PC-3 (cell line): ENCODE measurements around the gene CKMT1B. TPM values are rescaled to one million over a fixed set of nuclear protein-coding genes. Genes with fewer than 3 reads are reported as not detected.
"Not testable (repeated sequence)": the region's sequence is repeated elsewhere in the genome, so short reads cannot be mapped to it uniquely, and the experiment has no call there.

Source experiments
- ATAC-seq: fragments of 200-7000 bp; cut with Tn5 transposase; 2 replicates; pipeline ENCODE4 v1.9.1; 2020; ENCODE audit warnings: mild to moderate bottlenecking, moderate library complexity
- BruUV-seq: library from RNA; stranded (reverse); fragments of 400-500 nt; replicated peaks from 2 replicates; lab custom pipeline; 2021; lab: Mats Ljungman, UMichigan
- CTCF ChIA-PET: fragments of 300-600 bp; sonication (Branson Sonifier 250); formaldehyde crosslinking; loops from one replicate; lab custom pipeline; 2022; ENCODE audit warnings: antibody characterized with exemption; lab: Charles Lee
- POLR2A ChIA-PET: fragments of 300-600 bp; sonication (Branson Sonifier 250); formaldehyde crosslinking; loops from one replicate; lab custom pipeline; 2022; ENCODE audit warnings: antibody characterized with exemption; ENCODE audit not compliant: unreplicated experiment; lab: Charles Lee
- DNase-seq: peaks from one replicate; pipeline ENCODE4 v3.0.0-alpha.2; 2015
- H2AFZ ChIP-seq: fragments of 300-600 bp; sonication (generic); 2 replicates; pipeline ENCODE4 v1.6.0; 2016; ENCODE audit warnings: antibody characterized with exemption, low read length
- H3F3A ChIP-seq: fragments of 300-600 bp; sonication (generic); one replicate; pipeline ENCODE4 v1.6.0; 2017; ENCODE audit warnings: antibody characterized with exemption, low read length, control low read depth, mild to moderate bottlenecking; ENCODE audit not compliant: unreplicated experiment
- H3K27ac ChIP-seq: fragments of 300-600 bp; sonication (generic); 2 replicates; pipeline ENCODE4 v1.5.1; 2016; ENCODE audit warnings: mild to moderate bottlenecking, low read length
- H3K27me3 ChIP-seq: fragments of 300-600 bp; sonication (generic); 2 replicates; pipeline ENCODE4 v1.6.1; 2016; ENCODE audit warnings: low read length, mixed read lengths
- H3K36me3 ChIP-seq: fragments of 300-600 bp; sonication (generic); 2 replicates; pipeline ENCODE4 v1.6.1; 2016; ENCODE audit warnings: low read depth, mixed run types, low read length, mixed read lengths
- H3K4me1 ChIP-seq: fragments of 300-600 bp; sonication (generic); 2 replicates; pipeline ENCODE4 v1.5.1; 2016; ENCODE audit warnings: low read length; ENCODE audit not compliant: insufficient read depth
- H3K4me2 ChIP-seq: fragments of 300-600 bp; sonication (generic); 2 replicates; pipeline ENCODE4 v1.6.0; 2016; ENCODE audit warnings: low read length
- H3K4me3 ChIP-seq: fragments of 300-600 bp; sonication (generic); 2 replicates; pipeline ENCODE4 v1.5.1; 2016; ENCODE audit warnings: mild to moderate bottlenecking, low read length, mixed read lengths
- H3K79me2 ChIP-seq: fragments of 300-600 bp; sonication (generic); 2 replicates; pipeline ENCODE4 v1.6.1; 2017; ENCODE audit warnings: low read length, mixed read lengths
- H3K9ac ChIP-seq: fragments of 300-600 bp; sonication (generic); 2 replicates; pipeline ENCODE4 v1.6.0; 2016; ENCODE audit warnings: mild to moderate bottlenecking, low read length
- H3K9me2 ChIP-seq: fragments of 300-600 bp; sonication (generic); replicated peaks from 2 replicates; pipeline ENCODE4 v1.6.1; 2016; ENCODE audit warnings: mixed run types, low read length, mixed read lengths
- H3K9me3 ChIP-seq: fragments of 300-600 bp; sonication (generic); 2 replicates; pipeline ENCODE4 v1.6.1; 2016; ENCODE audit warnings: low read length, mixed read lengths
- H4K20me1 ChIP-seq: fragments of 300-600 bp; sonication (generic); 2 replicates; pipeline ENCODE4 v1.6.1; 2016; ENCODE audit warnings: low read length, mixed read lengths
- intact Hi-C: fragments of 100-400 bp; cut with micrococcal nuclease; formaldehyde crosslinking; loops from 2 replicates; pipeline ENCODE4 v1.9.0; 2023
- total RNA-seq: library from RNA; depleted of rRNA; stranded (reverse); fragments of >200 nt; gene quantifications from 2 replicates; pipeline ENCODE4 v1.2.3, GENCODE V29; 2014

Gene CKMT1B
- total RNA-seq, 1 experiment from 2014 or later: 6.1 TPM

DNA sequence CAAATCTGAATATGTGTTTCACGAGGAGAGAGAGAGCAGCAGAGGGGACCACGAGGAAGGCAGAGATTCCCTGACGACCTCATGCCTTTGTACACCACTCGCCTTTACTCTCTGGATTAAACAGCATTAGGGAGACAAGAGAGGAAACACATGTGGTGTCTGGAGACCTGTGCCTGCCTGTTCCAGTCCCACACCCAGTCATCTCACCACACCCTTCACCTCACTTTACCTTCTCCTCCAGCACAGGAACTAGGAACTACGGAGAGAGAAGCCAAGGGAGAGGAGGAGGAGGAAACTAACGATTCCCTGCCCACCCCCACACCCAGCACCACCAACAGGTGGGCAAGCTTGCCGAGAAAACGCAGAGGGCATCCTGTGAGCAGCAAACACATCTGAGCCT, 986 bp upstream of the CKMT1B start:
- H3K9ac ChIP-seq, H3K79me2 ChIP-seq, H4K20me1 ChIP-seq, POLR2A ChIA-PET, H3K27me3 ChIP-seq, BruUV-seq, H3K4me1 ChIP-seq, H3F3A ChIP-seq, intact Hi-C loops, H3K4me2 ChIP-seq, H3K9me3 ChIP-seq, DNase-seq, H3K9me2 ChIP-seq, H3K4me3 ChIP-seq, ATAC-seq, H2AFZ ChIP-seq, H3K27ac ChIP-seq, H3K36me3 ChIP-seq, CTCF ChIA-PET: not testable (repeated sequence)

DNA sequence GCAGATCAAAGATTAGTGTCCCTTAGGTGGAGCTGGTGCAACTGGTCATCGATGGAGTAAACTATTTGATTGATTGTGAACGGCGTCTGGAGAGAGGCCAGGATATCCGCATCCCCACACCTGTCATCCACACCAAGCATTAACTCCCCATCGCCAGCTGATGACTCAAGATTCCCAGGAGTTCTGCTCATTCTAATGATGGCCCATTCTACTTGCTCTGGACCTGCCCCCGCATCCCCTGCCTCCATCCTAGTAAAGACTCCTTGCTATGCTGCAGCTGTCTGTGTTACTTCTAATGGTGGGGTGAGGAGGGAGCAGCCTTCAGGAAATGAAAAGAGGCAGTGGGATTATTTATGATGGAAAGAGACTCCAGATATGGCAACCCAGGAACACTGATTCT, 5.3 kb downstream of the CKMT1B start:
- H3K79me2 ChIP-seq, H3K9ac ChIP-seq, H3K9me2 ChIP-seq, ATAC-seq, H2AFZ ChIP-seq, H3K4me2 ChIP-seq, H3K9me3 ChIP-seq, H3F3A ChIP-seq, intact Hi-C loops, DNase-seq, H3K27ac ChIP-seq, H3K27me3 ChIP-seq, POLR2A ChIA-PET, H4K20me1 ChIP-seq, H3K36me3 ChIP-seq, CTCF ChIA-PET, H3K4me1 ChIP-seq, H3K4me3 ChIP-seq, BruUV-seq: not testable (repeated sequence)

- H3K36me3 ChIP-seq, H3K4me2 ChIP-seq, H3K9me3 ChIP-seq, H3K27ac ChIP-seq, H3K4me1 ChIP-seq, DNase-seq, intact Hi-C loops, BruUV-seq, H3F3A ChIP-seq, H2AFZ ChIP-seq, ATAC-seq, H4K20me1 ChIP-seq, H3K9me2 ChIP-seq, H3K79me2 ChIP-seq, H3K4me3 ChIP-seq, H3K9ac ChIP-seq, H3K27me3 ChIP-seq, CTCF ChIA-PET, POLR2A ChIA-PET: not testable (repeated sequence)
Observed at GRCh38 chr15:43600200-43600599, 6.4 kb downstream of the CKMT1B start.

DNA sequence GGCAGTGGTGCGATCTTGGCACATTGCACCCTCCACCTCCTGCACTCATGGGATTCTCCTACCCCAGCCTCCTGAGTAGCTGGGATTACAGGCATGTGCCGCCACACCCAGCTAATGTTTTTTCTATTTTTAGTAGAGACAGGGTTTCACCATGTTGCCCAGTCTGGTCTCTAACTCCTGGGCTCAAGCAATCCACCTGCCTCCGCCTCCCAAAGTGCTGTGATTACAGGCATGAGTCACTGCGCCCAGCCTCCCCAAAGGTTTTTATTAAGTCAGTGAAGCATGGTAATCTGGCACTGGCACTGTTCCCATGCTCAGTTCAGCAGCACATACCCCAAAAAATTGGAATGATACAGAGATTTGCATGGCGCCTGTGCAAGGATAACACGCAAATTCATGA, 8.4 kb downstream of the CKMT1B start:
- H3K27me3 ChIP-seq, H3K79me2 ChIP-seq, H4K20me1 ChIP-seq, H3K27ac ChIP-seq, BruUV-seq, H3K4me1 ChIP-seq, H3K4me3 ChIP-seq, H3K9me2 ChIP-seq, H3F3A ChIP-seq, CTCF ChIA-PET, intact Hi-C loops, H3K36me3 ChIP-seq, POLR2A ChIA-PET, H3K4me2 ChIP-seq, H3K9ac ChIP-seq, H2AFZ ChIP-seq, H3K9me3 ChIP-seq: not testable (repeated sequence)
- peak; percentile 51 for DNase-seq
- ATAC-seq: peak; percentile 67

DNA sequence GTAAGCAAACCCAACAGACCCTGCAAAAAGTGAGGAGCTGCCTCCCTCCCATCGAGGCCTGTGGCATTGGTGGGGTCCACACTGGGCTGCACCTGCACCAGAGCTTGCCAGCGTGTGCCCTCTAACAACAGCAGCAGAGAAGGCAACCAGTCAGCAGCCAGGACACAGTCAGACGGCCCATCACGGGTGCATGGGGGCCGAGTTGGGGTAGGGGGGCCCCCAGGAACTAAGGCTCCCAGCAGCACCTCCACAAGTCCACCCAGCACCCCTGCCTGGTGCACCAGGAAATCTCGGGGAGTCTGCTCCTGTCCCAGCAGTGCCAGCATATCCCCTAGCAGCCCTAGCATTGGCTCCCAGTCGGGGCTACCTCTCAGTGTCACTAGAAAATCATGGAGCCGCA, 23.9 kb downstream of the CKMT1B start:
- H3K4me2 ChIP-seq, CTCF ChIA-PET, H3K27ac ChIP-seq, intact Hi-C loops, H3K4me3 ChIP-seq, H3F3A ChIP-seq, H3K27me3 ChIP-seq, H3K9ac ChIP-seq, POLR2A ChIA-PET, H3K36me3 ChIP-seq, H3K4me1 ChIP-seq, H3K9me2 ChIP-seq, H3K9me3 ChIP-seq, ATAC-seq, H2AFZ ChIP-seq, H4K20me1 ChIP-seq, H3K79me2 ChIP-seq, DNase-seq, BruUV-seq: not testable (repeated sequence)

- DNase-seq, H3K9ac ChIP-seq, H3K79me2 ChIP-seq, H3K4me3 ChIP-seq, H3K4me2 ChIP-seq, BruUV-seq, POLR2A ChIA-PET, ATAC-seq, H4K20me1 ChIP-seq, H2AFZ ChIP-seq, H3K9me3 ChIP-seq, H3K27me3 ChIP-seq, H3K4me1 ChIP-seq, H3K27ac ChIP-seq, intact Hi-C loops, H3K9me2 ChIP-seq, CTCF ChIA-PET, H3K36me3 ChIP-seq, H3F3A ChIP-seq: not testable (repeated sequence)
Observed at GRCh38 chr15:43618700-43619099, 24.9 kb downstream of the CKMT1B start, which contains the start of gene STRC. Gene STRC, minus strand, starts transcription at chr15:43618800. Its CDS starts 78 bp downstream, at chr15:43618722.

DNA sequence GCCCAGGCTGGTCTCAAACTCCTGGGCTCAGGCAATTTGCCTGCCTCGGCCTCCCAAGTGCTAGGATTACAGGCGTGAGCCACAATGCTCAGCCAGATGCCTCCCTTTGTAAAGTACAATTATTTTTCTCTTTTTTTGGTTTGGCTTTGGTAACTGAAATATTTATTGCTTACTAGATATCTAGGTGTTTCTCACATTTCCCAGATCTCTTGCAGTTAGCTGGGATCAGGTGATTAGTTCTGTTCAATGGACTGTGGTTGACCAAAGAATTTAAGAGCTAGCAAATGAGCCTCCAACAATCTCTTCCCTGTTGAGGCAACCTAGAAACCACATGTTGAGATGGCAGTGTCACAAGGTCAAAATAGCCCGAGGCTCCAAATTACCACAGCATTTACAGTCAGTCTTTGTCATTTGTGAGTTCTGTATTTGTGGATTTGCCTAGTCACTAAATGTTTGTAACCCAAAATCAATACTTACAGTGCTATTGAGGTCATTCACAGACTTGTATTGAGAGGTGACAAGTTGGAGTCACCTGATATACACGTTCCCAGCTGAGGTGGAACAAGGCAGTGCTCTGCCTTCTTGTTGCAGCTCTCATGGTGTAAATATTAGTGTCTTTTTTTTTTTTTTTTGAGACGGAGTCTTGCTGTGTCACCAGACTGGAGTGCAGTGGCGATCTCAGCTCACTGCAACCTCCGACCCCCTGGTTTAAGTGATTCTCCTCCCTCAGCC, 28.4 kb downstream of the CKMT1B start:
- intact Hi-C loops, H2AFZ ChIP-seq, H3K9me3 ChIP-seq, H3K4me2 ChIP-seq, H3K9ac ChIP-seq, H4K20me1 ChIP-seq, CTCF ChIA-PET, H3K9me2 ChIP-seq, H3K4me3 ChIP-seq, H3F3A ChIP-seq, H3K27me3 ChIP-seq, POLR2A ChIA-PET, BruUV-seq, H3K4me1 ChIP-seq, H3K79me2 ChIP-seq, H3K36me3 ChIP-seq: not testable (repeated sequence)
- H3K27ac ChIP-seq: peak overlapping the region; percentile 62
- ATAC-seq: peak; percentile 66
- DNase-seq: peak; percentile 53
